Activated B cell treated with CpG ODN at 0.5 μM for 24 hours (primary cell): ENCODE results near the gene ST6GALNAC3. TPM values are rescaled to one million over a fixed set of nuclear protein-coding genes. Genes with fewer than 3 reads are reported as not detected.
"Not testable (repeated sequence)": the region's sequence is repeated elsewhere in the genome, so short reads cannot be mapped to it uniquely, and the experiment has no call there.

Experiments
- ATAC-seq: fragments of 200-7000 bp; cut with Tn5 transposase; one replicate; pipeline ENCODE4 v1.10.0; 2021; ENCODE audit warnings: low read depth, mild to moderate bottlenecking, moderate library complexity
- CTCF ChIA-PET: fragments of 350-600 bp; sonication (Branson Sonifier 250); formaldehyde crosslinking; loops from one replicate; lab custom pipeline; 2021; ENCODE audit warnings: antibody characterized with exemption; lab: Charles Lee
- POLR2A ChIA-PET: fragments of 350-600 bp; sonication (Branson Sonifier 250); formaldehyde crosslinking; loops from one replicate; lab custom pipeline; 2021; ENCODE audit warnings: antibody characterized with exemption; lab: Charles Lee
- DNase-seq: peaks from one replicate; pipeline ENCODE4 v3.0.0; 2022
- H3K27ac Mint-ChIP-seq: one replicate; pipeline ENCODE4 v1.8.0; 2020; ENCODE audit warnings: mixed read lengths
- H3K27me3 Mint-ChIP-seq: one replicate; pipeline ENCODE4 v1.8.0; 2021; ENCODE audit warnings: mixed read lengths
- H3K36me3 Mint-ChIP-seq: one replicate; pipeline ENCODE4 v1.8.0; 2021; ENCODE audit warnings: low read depth, mixed read lengths
- H3K4me1 Mint-ChIP-seq: one replicate; pipeline ENCODE4 v1.8.0; 2021; ENCODE audit warnings: mixed read lengths
- H3K4me3 Mint-ChIP-seq: one replicate; pipeline ENCODE4 v1.8.0; 2020; ENCODE audit warnings: mild to moderate bottlenecking, mixed read lengths
- H3K9me3 Mint-ChIP-seq: one replicate; pipeline ENCODE4 v1.8.0; 2020; ENCODE audit warnings: mixed read lengths
- intact Hi-C: fragments of 100-400 bp; cut with micrococcal nuclease; formaldehyde crosslinking; loops from one replicate; pipeline ENCODE4 v1.15.1; 2024
- total RNA-seq: library from RNA; stranded (reverse); gene quantifications from 2 replicates; pipeline ENCODE4 v1.2.3, GENCODE V29; 2022
- TF ChIP-seq, protein P1 (sequence below): fragments of 200-600 bp; IDR thresholded peaks from one replicate; pipeline ENCODE4 v1.8.0; 2022; ENCODE audit warnings: antibody characterized with exemption, mild to moderate bottlenecking

Gene ST6GALNAC3
- total RNA-seq, 1 donor from 2014 or later: 12.6 TPM

DNA sequence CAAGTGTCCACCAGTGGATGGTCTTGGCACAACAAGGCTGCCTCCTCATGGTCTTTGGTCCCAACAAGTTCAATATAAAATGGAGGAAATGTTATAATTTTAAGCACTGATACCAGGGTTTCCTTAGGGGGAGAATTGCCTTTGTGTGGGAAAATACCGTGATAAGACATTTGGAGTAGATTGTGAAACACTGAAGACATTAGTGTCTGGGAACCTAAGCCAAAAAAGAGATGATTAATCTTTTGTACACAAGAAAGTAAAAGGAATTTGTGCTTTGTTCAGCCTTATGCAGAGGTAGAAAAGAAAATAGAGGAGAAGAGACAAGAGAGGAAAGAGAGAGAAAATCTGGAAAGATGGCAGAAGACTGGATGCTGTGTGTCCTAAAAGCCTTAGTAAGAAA lies 36.1 kb downstream of the ST6GALNAC3 start:
- no peak overlapping the region for H3K4me3 Mint-ChIP-seq
- POLR2A ChIA-PET: no interaction called here
- no peaks in the 10 kb centered on the region for H3K9me3 Mint-ChIP-seq
- DNase-seq (no peak), ATAC-seq (no peak)
- H3K4me1 Mint-ChIP-seq: peaks cover 24% of the 10 kb centered on the region
- no peaks in the 10 kb centered on the region for H3K36me3 Mint-ChIP-seq
- H3K27ac Mint-ChIP-seq: no peak overlapping the region
- TF ChIP-seq, protein P1, sequence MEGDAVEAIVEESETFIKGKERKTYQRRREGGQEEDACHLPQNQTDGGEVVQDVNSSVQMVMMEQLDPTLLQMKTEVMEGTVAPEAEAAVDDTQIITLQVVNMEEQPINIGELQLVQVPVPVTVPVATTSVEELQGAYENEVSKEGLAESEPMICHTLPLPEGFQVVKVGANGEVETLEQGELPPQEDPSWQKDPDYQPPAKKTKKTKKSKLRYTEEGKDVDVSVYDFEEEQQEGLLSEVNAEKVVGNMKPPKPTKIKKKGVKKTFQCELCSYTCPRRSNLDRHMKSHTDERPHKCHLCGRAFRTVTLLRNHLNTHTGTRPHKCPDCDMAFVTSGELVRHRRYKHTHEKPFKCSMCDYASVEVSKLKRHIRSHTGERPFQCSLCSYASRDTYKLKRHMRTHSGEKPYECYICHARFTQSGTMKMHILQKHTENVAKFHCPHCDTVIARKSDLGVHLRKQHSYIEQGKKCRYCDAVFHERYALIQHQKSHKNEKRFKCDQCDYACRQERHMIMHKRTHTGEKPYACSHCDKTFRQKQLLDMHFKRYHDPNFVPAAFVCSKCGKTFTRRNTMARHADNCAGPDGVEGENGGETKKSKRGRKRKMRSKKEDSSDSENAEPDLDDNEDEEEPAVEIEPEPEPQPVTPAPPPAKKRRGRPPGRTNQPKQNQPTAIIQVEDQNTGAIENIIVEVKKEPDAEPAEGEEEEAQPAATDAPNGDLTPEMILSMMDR: no peak
- intact Hi-C loops: no loop called here
- no peaks in the 10 kb centered on the region for H3K27me3 Mint-ChIP-seq
- CTCF ChIA-PET: no interaction called here

DNA sequence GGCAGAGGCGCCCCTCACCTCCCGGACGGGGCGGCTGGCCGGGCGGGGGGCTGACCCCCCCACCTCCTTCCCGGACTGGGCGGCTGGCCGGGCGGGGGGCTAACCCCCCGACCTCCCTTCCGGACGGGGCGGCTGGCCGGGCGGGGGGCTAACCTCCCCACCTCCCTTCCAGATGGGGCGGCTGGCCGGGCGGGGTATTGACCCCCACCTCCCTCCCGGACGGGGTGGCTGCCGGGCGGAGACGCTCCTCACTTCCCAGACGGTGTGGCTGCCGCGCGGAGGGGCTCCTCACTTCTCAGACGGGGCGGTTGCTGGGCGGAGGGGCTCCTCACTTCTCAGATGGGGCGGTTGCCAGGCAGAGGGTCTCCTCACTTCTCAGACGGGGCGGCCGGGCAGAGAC lies 37.8 kb downstream of the ST6GALNAC3 start:
- H3K27ac Mint-ChIP-seq, H3K9me3 Mint-ChIP-seq, H3K27me3 Mint-ChIP-seq, H3K4me3 Mint-ChIP-seq, DNase-seq, POLR2A ChIA-PET, CTCF ChIA-PET, intact Hi-C loops, ATAC-seq, H3K36me3 Mint-ChIP-seq: not testable (repeated sequence)
- peaks cover 24% of the 10 kb centered on the region for H3K4me1 Mint-ChIP-seq

DNA sequence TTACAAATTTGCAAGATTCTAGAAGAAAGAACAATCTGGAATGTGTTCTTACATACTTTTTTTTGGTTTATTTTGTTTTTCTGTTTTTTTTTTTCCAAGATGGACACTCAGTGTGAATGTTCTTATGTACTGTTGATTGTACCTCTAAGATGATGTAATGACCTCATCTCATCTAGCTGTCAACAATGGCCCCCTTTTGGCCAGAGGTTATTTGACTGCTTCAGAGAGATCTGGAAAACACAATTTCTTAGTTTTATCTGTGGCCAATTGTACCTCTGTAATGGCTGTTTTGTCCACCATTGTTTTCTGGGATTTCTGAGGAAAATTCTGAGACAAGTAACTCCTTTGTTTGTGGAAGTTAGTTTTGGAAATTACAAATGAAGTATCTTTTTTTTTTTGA lies 38.9 kb downstream of the ST6GALNAC3 start:
- DNase-seq (no peak), ATAC-seq (no peak)
- ChIA-PET POLR2A (no interaction called here), CTCF (no interaction called here)
- Mint-ChIP-seq H3K4me1 (peaks cover 24% of the 10 kb centered on the region), H3K4me3 (no peak overlapping the region), H3K27ac (no peak overlapping the region), H3K9me3 (no peaks in the 10 kb centered on the region), H3K36me3 (no peaks in the 10 kb centered on the region), H3K27me3 (no peaks in the 10 kb centered on the region)
- intact Hi-C loops: no loop called here
- TF ChIP-seq, protein P1: no peak

DNA sequence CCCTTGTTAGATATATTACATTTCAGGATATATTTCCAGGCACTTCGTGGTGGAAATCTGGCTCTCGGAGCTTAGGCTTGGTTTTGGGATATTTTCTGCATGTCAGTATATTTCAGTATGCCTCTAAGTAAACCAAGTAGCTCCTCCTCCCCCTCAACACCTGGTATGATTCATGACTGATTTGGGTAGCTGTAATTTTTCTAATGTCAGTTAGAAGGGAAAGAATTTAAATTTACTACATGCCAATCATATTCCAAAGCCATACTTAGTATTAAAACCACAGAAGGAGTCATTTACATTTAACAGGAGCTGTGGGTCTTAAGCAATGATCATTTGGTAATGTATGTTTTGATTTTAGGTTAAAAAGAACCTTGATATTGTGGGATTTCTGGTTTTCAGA lies 40.6 kb downstream of the ST6GALNAC3 start:
- POLR2A ChIA-PET: interaction anchor here (0.6 kb wide), 1 partner anchor 38 kb away, joined by 3 read pairs; no protein-coding TSS in a partner anchor
- Mint-ChIP-seq H3K4me3 (no peak overlapping the region), H3K27me3 (no peaks in the 10 kb centered on the region), H3K36me3 (no peaks in the 10 kb centered on the region), H3K4me1 (peaks cover 13% of the 10 kb centered on the region), H3K27ac (no peak overlapping the region), H3K9me3 (no peaks in the 10 kb centered on the region)
- TF ChIP-seq, protein P1: no peak
- ATAC-seq: no peak
- CTCF ChIA-PET: no interaction called here
- intact Hi-C loops: no loop called here
- DNase-seq: no peak

DNA sequence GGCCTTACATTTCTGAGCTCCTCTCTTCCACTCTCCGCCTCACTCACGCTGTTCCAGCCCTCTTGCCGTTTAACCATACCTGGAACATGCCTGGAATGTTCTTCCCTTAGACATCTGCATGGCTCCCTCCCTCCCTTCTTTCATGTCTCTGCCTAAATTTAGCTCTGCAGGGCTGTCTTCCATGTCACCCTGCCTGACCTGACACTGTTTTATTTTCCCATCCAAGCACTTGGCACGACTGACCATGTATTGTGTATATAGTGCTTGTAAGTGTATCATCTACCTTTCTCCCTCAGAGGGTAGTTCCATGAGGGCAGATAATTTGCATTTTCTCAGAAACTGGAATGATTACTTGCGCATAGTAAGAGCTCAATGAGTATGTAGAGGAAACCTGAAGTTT lies 47.3 kb downstream of the ST6GALNAC3 start:
- Mint-ChIP-seq H3K27me3 (no peaks in the 10 kb centered on the region), H3K4me1 (no peaks in the 10 kb centered on the region), H3K27ac (no peak overlapping the region), H3K4me3 (no peak overlapping the region), H3K36me3 (no peaks in the 10 kb centered on the region), H3K9me3 (no peaks in the 10 kb centered on the region)
- no peak for DNase-seq
- CTCF ChIA-PET: no interaction called here
- intact Hi-C loops: no loop called here
- POLR2A ChIA-PET: no interaction called here
- TF ChIP-seq, protein P1: no peak
- ATAC-seq: no peak

DNA sequence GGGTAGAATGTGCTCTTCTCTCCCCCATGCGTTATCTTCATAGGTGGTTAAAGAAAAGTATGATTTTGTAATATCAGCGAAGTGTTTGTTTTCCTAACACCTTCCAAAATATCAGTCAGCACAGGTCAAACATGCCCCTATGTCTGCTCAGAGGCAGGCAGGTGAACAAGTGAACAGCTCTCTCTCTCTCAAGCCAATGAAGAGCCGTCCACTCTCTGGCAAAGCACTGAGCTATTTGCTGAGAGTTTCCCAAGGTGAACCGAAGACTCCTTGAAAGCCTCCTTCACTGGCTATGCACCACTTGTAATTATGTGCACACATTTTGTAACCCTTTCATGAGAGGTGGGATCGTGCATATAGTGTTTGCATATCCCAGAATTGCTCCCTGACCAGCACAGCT lies 47.7 kb downstream of the ST6GALNAC3 start:
- intact Hi-C loops: no loop called here
- ATAC-seq (no peak), DNase-seq (no peak)
- Mint-ChIP-seq H3K9me3 (no peaks in the 10 kb centered on the region), H3K27me3 (no peaks in the 10 kb centered on the region), H3K4me1 (no peaks in the 10 kb centered on the region), H3K36me3 (no peaks in the 10 kb centered on the region), H3K4me3 (no peak overlapping the region), H3K27ac (no peak overlapping the region)
- CTCF ChIA-PET: no interaction called here
- POLR2A ChIA-PET: no interaction called here
- TF ChIP-seq, protein P1: no peak

DNA sequence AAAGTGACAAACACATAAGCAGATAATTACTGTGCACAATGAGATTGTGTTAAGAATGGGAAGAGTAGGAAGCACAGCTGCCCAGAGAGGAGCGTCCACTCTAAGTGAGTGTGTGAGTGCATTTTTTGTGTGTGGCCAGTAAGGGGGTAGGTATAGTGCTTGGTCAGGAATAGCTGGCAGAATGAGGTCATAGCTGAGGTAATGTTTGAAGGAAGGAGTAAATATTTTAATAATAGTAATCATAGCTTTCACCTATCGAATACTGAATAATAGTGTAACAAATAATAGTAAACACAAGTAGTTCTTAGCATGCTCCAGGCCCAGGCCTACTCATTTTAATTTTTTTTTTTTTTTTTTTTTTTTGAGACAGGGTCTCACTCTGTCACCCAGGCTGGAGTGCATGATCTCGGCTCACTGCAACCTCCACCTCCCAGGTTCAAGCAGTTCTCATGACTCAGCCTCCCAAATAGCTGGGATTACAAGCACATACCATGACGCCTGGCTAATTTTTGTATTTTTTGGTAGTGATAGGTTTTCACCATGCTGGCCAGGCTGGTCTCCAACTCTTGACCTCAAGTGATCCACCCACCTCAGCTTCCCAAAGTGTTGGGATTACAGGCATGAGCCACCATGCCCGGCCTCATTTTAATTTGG lies 49.0 kb downstream of the ST6GALNAC3 start:
- DNase-seq, POLR2A ChIA-PET, H3K9me3 Mint-ChIP-seq, H3K4me3 Mint-ChIP-seq, H3K27me3 Mint-ChIP-seq, intact Hi-C loops, H3K4me1 Mint-ChIP-seq, ATAC-seq, CTCF ChIA-PET, H3K27ac Mint-ChIP-seq, H3K36me3 Mint-ChIP-seq: not testable (repeated sequence)
